ENCODE measurements around the gene MC3R.

MC3R gene

GRCh38 chr20:56299362-56299761 lies 50.8 kb downstream of the MC3R start:
- TF ChIP-seq, protein P1, sequence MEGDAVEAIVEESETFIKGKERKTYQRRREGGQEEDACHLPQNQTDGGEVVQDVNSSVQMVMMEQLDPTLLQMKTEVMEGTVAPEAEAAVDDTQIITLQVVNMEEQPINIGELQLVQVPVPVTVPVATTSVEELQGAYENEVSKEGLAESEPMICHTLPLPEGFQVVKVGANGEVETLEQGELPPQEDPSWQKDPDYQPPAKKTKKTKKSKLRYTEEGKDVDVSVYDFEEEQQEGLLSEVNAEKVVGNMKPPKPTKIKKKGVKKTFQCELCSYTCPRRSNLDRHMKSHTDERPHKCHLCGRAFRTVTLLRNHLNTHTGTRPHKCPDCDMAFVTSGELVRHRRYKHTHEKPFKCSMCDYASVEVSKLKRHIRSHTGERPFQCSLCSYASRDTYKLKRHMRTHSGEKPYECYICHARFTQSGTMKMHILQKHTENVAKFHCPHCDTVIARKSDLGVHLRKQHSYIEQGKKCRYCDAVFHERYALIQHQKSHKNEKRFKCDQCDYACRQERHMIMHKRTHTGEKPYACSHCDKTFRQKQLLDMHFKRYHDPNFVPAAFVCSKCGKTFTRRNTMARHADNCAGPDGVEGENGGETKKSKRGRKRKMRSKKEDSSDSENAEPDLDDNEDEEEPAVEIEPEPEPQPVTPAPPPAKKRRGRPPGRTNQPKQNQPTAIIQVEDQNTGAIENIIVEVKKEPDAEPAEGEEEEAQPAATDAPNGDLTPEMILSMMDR (IDR thresholded peaks at IDR 0.05; ENCODE audit: control insufficient read depth, insufficient read depth, low read depth, low read length, missing control alignments) = no peak
- H3K4me3 ChIP-seq (ENCODE audit: control insufficient read depth, low read depth, low read length) = no peak overlapping the region
- DNase-seq (ENCODE audit: low read depth) = no peak
